ENCODE measurements around the gene MEIS1. TPM values are rescaled to one million over a fixed set of nuclear protein-coding genes. Genes with fewer than 3 reads are reported as not detected.
"Not testable (repeated sequence)": the region's sequence is repeated elsewhere in the genome, so short reads cannot be mapped to it uniquely, and the experiment has no call there.

The MEIS1 gene
- total RNA-seq, 2 experiments from 2014 or later, result not detected

- Mint-ChIP-seq H3K27ac (no peak overlapping the region), H3K27me3 (ENCODE audit: low read depth) (no peaks in the 10 kb centered on the region), H3K36me3 (ENCODE audit: low read depth) (no peaks in the 10 kb centered on the region), H3K9me3 (ENCODE audit: insufficient read depth) (no peaks in the 10 kb centered on the region), H3K4me3 (no peak overlapping the region), H3K4me1 (ENCODE audit: low read depth) (no peaks in the 10 kb centered on the region)
- ChIA-PET CTCF (no interaction called here), POLR2A (no interaction called here)
- ATAC-seq, result no peak
- DNase-seq, result no peak
Observed at GRCh38 chr2:66469214-66469902, 34.4 kb downstream of the MEIS1 start.

- H3K36me3 Mint-ChIP-seq (ENCODE audit: low read depth), result no peaks in the 10 kb centered on the region
- ATAC-seq, result no peak
- no peaks in the 10 kb centered on the region for H3K9me3 Mint-ChIP-seq (ENCODE audit: insufficient read depth)
- CTCF ChIA-PET, result no interaction called here
- H3K4me3 Mint-ChIP-seq, result no peak overlapping the region
- POLR2A ChIA-PET, result no interaction called here
- no peak overlapping the region for H3K27ac Mint-ChIP-seq
- H3K4me1 Mint-ChIP-seq (ENCODE audit: low read depth), result no peaks in the 10 kb centered on the region
- no peaks in the 10 kb centered on the region for H3K27me3 Mint-ChIP-seq (ENCODE audit: low read depth)
- no peak for DNase-seq
Observed at GRCh38 chr2:66470199-66470598, 35.3 kb downstream of the MEIS1 start.

GRCh38 chr2:66472225-66472843 is 37.4 kb downstream of the MEIS1 start:
- ATAC-seq, result no peak
- H3K27ac Mint-ChIP-seq, result no peak overlapping the region
- H3K36me3 Mint-ChIP-seq (ENCODE audit: low read depth), result no peaks in the 10 kb centered on the region
- ChIA-PET POLR2A (no interaction called here), CTCF (no interaction called here)
- DNase-seq, result no peak
- H3K9me3 Mint-ChIP-seq (ENCODE audit: insufficient read depth), result no peaks in the 10 kb centered on the region
- no peaks in the 10 kb centered on the region for H3K27me3 Mint-ChIP-seq (ENCODE audit: low read depth)
- no peak overlapping the region for H3K4me3 Mint-ChIP-seq
- H3K4me1 Mint-ChIP-seq (ENCODE audit: low read depth), result no peaks in the 10 kb centered on the region

- POLR2A ChIA-PET, result interaction anchor here (0.6 kb wide), 1 partner anchor 645 kb away, joined by 3 read pairs; no protein-coding TSS in a partner anchor
- Mint-ChIP-seq H3K9me3 (ENCODE audit: insufficient read depth) (no peaks in the 10 kb centered on the region), H3K4me3 (no peak overlapping the region), H3K27ac (no peak overlapping the region), H3K36me3 (ENCODE audit: low read depth) (no peaks in the 10 kb centered on the region), H3K4me1 (ENCODE audit: low read depth) (no peaks in the 10 kb centered on the region), H3K27me3 (ENCODE audit: low read depth) (no peaks in the 10 kb centered on the region)
- DNase-seq (no peak), ATAC-seq (no peak)
- CTCF ChIA-PET, result no interaction called here
Observed at GRCh38 chr2:66477135-66477842, 42.4 kb downstream of the MEIS1 start.

- no peak overlapping the region for H3K4me3 Mint-ChIP-seq
- no peak overlapping the region for H3K27ac Mint-ChIP-seq
- no peaks in the 10 kb centered on the region for H3K9me3 Mint-ChIP-seq (ENCODE audit: insufficient read depth)
- no peaks in the 10 kb centered on the region for H3K27me3 Mint-ChIP-seq (ENCODE audit: low read depth)
- POLR2A ChIA-PET, result no interaction called here
- no peaks in the 10 kb centered on the region for H3K36me3 Mint-ChIP-seq (ENCODE audit: low read depth)
- ATAC-seq (no peak), DNase-seq (no peak)
- no peaks in the 10 kb centered on the region for H3K4me1 Mint-ChIP-seq (ENCODE audit: low read depth)
- CTCF ChIA-PET, result no interaction called here
Observed at GRCh38 chr2:66478299-66478698, 43.4 kb downstream of the MEIS1 start.

- Mint-ChIP-seq H3K27ac (no peak overlapping the region), H3K9me3 (ENCODE audit: insufficient read depth) (no peaks in the 10 kb centered on the region), H3K4me1 (ENCODE audit: low read depth) (no peaks in the 10 kb centered on the region), H3K27me3 (ENCODE audit: low read depth) (no peaks in the 10 kb centered on the region), H3K36me3 (ENCODE audit: low read depth) (no peaks in the 10 kb centered on the region), H3K4me3 (no peak overlapping the region)
- DNase-seq (no peak), ATAC-seq (no peak)
- ChIA-PET POLR2A (no interaction called here), CTCF (no interaction called here)
Observed at GRCh38 chr2:66478731-66479316, 43.9 kb downstream of the MEIS1 start.

- H3K27ac Mint-ChIP-seq, result no peak overlapping the region
- ChIA-PET CTCF (no interaction called here), POLR2A (no interaction called here)
- H3K4me1 Mint-ChIP-seq (ENCODE audit: low read depth), result no peaks in the 10 kb centered on the region
- no peak for ATAC-seq
- no peaks in the 10 kb centered on the region for H3K27me3 Mint-ChIP-seq (ENCODE audit: low read depth)
- no peak for DNase-seq
- no peak overlapping the region for H3K4me3 Mint-ChIP-seq
- H3K36me3 Mint-ChIP-seq (ENCODE audit: low read depth), result no peaks in the 10 kb centered on the region
- H3K9me3 Mint-ChIP-seq (ENCODE audit: insufficient read depth), result no peaks in the 10 kb centered on the region
Observed at GRCh38 chr2:66481100-66481549, 46.2 kb downstream of the MEIS1 start.

- CTCF ChIA-PET; DNase-seq; H3K27ac Mint-ChIP-seq; H3K9me3 Mint-ChIP-seq (ENCODE audit: insufficient read depth); POLR2A ChIA-PET; H3K4me1 Mint-ChIP-seq (ENCODE audit: low read depth); ATAC-seq; H3K27me3 Mint-ChIP-seq (ENCODE audit: low read depth); H3K4me3 Mint-ChIP-seq; H3K36me3 Mint-ChIP-seq (ENCODE audit: low read depth): not testable (repeated sequence)
Observed at GRCh38 chr2:66485252-66485651, 50.3 kb downstream of the MEIS1 start.

- Mint-ChIP-seq H3K27me3 (ENCODE audit: low read depth) (no peaks in the 10 kb centered on the region), H3K36me3 (ENCODE audit: low read depth) (no peaks in the 10 kb centered on the region), H3K4me1 (ENCODE audit: low read depth) (no peaks in the 10 kb centered on the region), H3K4me3 (no peak overlapping the region), H3K27ac (no peak overlapping the region), H3K9me3 (ENCODE audit: insufficient read depth) (no peaks in the 10 kb centered on the region)
- no peak for DNase-seq
- POLR2A ChIA-PET, result no interaction called here
- CTCF ChIA-PET, result no interaction called here
- no peak for ATAC-seq
Observed at GRCh38 chr2:66488946-66489345, 54.0 kb downstream of the MEIS1 start.

GRCh38 chr2:66489436-66489835 is 54.5 kb downstream of the MEIS1 start:
- H3K4me1 Mint-ChIP-seq (ENCODE audit: low read depth), result no peaks in the 10 kb centered on the region
- no peak for DNase-seq
- ATAC-seq, result no peak
- no peak overlapping the region for H3K27ac Mint-ChIP-seq
- H3K36me3 Mint-ChIP-seq (ENCODE audit: low read depth), result no peaks in the 10 kb centered on the region
- ChIA-PET CTCF (no interaction called here), POLR2A (no interaction called here)
- no peak overlapping the region for H3K4me3 Mint-ChIP-seq
- no peaks in the 10 kb centered on the region for H3K9me3 Mint-ChIP-seq (ENCODE audit: insufficient read depth)
- no peaks in the 10 kb centered on the region for H3K27me3 Mint-ChIP-seq (ENCODE audit: low read depth)

- Mint-ChIP-seq H3K27ac (no peak overlapping the region), H3K36me3 (ENCODE audit: low read depth) (no peaks in the 10 kb centered on the region), H3K4me3 (no peak overlapping the region), H3K4me1 (ENCODE audit: low read depth) (no peaks in the 10 kb centered on the region), H3K9me3 (ENCODE audit: insufficient read depth) (no peaks in the 10 kb centered on the region), H3K27me3 (ENCODE audit: low read depth) (no peaks in the 10 kb centered on the region)
- DNase-seq, result no peak
- ATAC-seq, result no peak
- ChIA-PET POLR2A (no interaction called here), CTCF (no interaction called here)
Observed at GRCh38 chr2:66490588-66491001, 55.7 kb downstream of the MEIS1 start.

GRCh38 chr2:66494708-66495107 is 59.8 kb downstream of the MEIS1 start:
- no peaks in the 10 kb centered on the region for H3K9me3 Mint-ChIP-seq (ENCODE audit: insufficient read depth)
- no peak overlapping the region for H3K4me3 Mint-ChIP-seq
- no peak overlapping the region for H3K27ac Mint-ChIP-seq
- no peaks in the 10 kb centered on the region for H3K4me1 Mint-ChIP-seq (ENCODE audit: low read depth)
- no peak for DNase-seq
- H3K27me3 Mint-ChIP-seq (ENCODE audit: low read depth), result no peaks in the 10 kb centered on the region
- POLR2A ChIA-PET, result no interaction called here
- H3K36me3 Mint-ChIP-seq (ENCODE audit: low read depth), result no peaks in the 10 kb centered on the region
- no peak for ATAC-seq
- CTCF ChIA-PET, result no interaction called here

All from activated CD8-positive, alpha-beta T cell treated with anti-CD3 and anti-CD28 coated beads, Interleukin-2, amount 10 ng/mL, durations not matched to agents 7 days and 5 days (primary cell).